Mucosa of descending colon (tissue), 3 donors: ENCODE measurements around the gene TMEM132C. TPM values are rescaled to one million over a fixed set of nuclear protein-coding genes. Genes with fewer than 3 reads are reported as not detected.

Experiments used
- ATAC-seq: fragments of 200-7000 bp; cut with Tn5 transposase; one replicate; pipeline ENCODE4 v1.9.1; 2020; ENCODE audit warnings: mild to moderate bottlenecking, moderate library complexity
- DNase-seq, 3 donors: peaks; one replicate each; pipeline ENCODE4 v3.0.0-alpha.2; 2020
- H3K36me3 ChIP-seq: fragments of 200-600 bp; one replicate; pipeline ENCODE4 v1.8.0; 2021; ENCODE audit warnings: low read depth, mild to moderate bottlenecking
- H3K4me1 ChIP-seq: fragments of 200-600 bp; one replicate; pipeline ENCODE4 v1.8.0; 2021; ENCODE audit warnings: low read depth, mild to moderate bottlenecking
- H3K4me3 ChIP-seq: fragments of 200-600 bp; one replicate; pipeline ENCODE4 v1.8.0; 2021; ENCODE audit warnings: mild to moderate bottlenecking
- H3K9me3 ChIP-seq: fragments of 200-600 bp; one replicate; pipeline ENCODE4 v1.8.0; 2021; ENCODE audit warnings: mild to moderate bottlenecking
- CTCF ChIP-seq: fragments of 200-600 bp; IDR thresholded peaks from one replicate; pipeline ENCODE4 v1.8.0; 2022; ENCODE audit warnings: antibody characterized with exemption, mild to moderate bottlenecking
- intact Hi-C, 2 donors: fragments of 100-400 bp; cut with DNase I in 1 of 2; cut with micrococcal nuclease in 1 of 2; formaldehyde crosslinking; loops; one replicate each; pipeline versions ENCODE4 v1.11.0 to v1.11.1; 2022; cut with DNase I, micrococcal nuclease
- total RNA-seq, 3 donors: library from RNA; stranded (reverse); fragmentation: NEBNext Ultra II Directional in 2 of 3; extraction: Animal tissue kit (Norgen Biotek cat#: 25700) in 2 of 3; gene quantifications; one replicate each; pipeline versions ENCODE4 v1.2.1 to v1.2.4, GENCODE V29; 2021 to 2023
- donor health status: DM: no; HTN: no; CAD: no; lungs with moderate emphysema.
- donor health status: DM: no; HTN: no; CAD: no.
- donor health status: DM: no; HTN: yes; CAD: no.

The TMEM132C gene
- total RNA-seq, 3 donors from 2014 or later, result 0.23 to 2.4 (median 1.2) TPM

DNA sequence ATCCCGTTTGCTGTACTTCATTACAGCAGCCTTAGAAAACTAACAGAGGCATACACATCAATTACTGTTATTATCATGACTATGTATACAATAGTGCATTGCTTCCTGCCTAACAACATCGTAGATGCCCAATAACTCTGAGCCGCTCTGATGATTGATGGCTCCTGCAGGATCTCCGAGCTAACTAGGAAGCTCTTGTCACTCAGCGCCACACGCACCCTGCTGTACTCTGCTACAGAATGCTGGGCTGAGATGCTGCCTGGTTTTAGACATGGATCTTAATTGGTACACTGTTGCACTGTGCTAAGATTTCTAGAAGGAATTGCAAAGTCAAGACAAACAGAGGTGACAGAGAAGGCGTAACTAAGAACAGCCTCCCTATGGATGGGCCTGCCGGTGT, 387.5 kb downstream of the TMEM132C start:
- DNase-seq (no peak), ATAC-seq (no peak)
- H3K36me3 ChIP-seq, result no peaks in the 10 kb centered on the region
- intact Hi-C loops, result no loop called here
- H3K9me3 ChIP-seq, result no peaks in the 10 kb centered on the region
- no peaks in the 10 kb centered on the region for H3K4me1 ChIP-seq
- TF ChIP-seq CTCF, result no peak
- H3K4me3 ChIP-seq, result no peak overlapping the region

DNA sequence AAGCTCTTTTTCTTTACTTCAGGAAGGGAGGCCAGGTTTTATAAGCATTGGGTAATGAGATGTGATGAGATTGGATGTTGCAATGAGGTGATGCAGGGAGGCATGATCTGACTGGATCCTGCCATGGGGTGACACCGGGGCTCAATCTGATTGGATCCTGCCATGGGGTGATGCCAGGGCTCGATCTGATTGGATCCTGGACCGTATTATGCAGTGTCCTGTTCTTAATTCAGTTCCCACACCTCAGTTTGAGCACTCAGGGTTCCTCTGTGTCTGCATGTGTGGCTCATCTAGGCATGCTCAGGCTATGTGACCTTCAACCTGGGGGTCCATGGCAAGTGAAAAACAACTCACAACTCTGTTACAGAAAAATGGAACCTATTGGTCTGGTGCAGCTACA, 390.4 kb downstream of the TMEM132C start:
- H3K9me3 ChIP-seq, result no peaks in the 10 kb centered on the region
- no peaks in the 10 kb centered on the region for H3K36me3 ChIP-seq
- TF ChIP-seq CTCF, result no peak
- DNase-seq, result no peak
- ATAC-seq, result no peak
- no peak overlapping the region for H3K4me3 ChIP-seq
- H3K4me1 ChIP-seq, result no peaks in the 10 kb centered on the region
- intact Hi-C loops, result no loop called here

DNA sequence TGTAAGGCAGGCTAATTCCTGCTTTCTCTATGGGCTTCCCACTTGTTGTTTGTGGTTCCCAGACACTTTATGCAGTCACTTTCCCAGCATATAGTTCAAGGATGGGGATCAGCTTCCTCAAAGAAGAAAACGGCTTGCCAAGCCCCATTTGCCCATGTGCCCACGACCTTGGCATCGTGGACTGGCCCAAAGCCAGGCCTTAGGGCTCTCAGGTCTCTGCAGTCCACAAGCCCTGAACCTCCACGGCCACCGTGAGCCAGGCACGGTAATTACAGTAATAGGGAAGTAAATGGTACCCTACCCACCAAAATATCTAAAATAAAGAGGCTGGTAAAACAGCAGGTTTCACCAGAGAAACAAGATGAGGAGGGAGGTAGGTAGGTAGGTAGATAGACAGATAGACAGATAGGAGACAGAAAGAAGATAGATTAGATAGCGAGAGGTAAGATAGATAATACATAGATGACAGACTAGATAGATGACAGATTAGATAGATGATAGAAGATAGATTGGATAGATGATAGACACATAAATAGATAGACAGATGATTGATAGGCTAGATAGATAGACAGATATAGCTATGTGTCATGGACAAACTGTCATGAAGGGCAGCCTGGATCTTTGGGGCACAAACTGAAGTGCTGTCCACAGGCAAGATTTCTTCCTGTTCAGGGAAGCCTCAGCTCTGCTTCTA, 393.7 kb downstream of the TMEM132C start:
- no peak for DNase-seq
- ATAC-seq, result no peak

DNA sequence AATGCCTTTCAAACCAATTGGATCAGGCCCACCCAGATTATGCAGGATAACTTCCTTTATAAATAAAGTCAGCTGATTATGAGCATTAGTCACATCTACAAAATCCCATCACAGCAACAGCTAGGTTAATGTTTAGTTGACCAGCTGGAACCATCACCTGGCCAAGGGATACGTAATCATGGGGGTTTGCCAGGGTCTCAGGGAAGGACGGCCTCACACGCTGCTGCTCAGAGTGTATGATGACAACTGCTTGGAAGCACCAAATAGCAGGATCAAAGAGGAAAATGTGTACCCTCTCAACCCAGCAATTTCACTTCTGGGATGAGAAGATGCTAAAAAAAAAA, 394.2 kb downstream of the TMEM132C start:
- Histone ChIP-seq H3K36me3 (no peaks in the 10 kb centered on the region), H3K4me1 (no peaks in the 10 kb centered on the region), H3K9me3 (no peaks in the 10 kb centered on the region), H3K4me3 (no peak overlapping the region)
- intact Hi-C loops, result no loop called here
- no peak for TF ChIP-seq CTCF
- DNase-seq (no peak), ATAC-seq (no peak)

More for the DNA sequence above, 393.7 kb downstream of the TMEM132C start:
- no peaks in the 10 kb centered on the region for H3K4me1 ChIP-seq
- H3K9me3 ChIP-seq, result no peaks in the 10 kb centered on the region
- no peak for TF ChIP-seq CTCF
- no peak overlapping the region for H3K4me3 ChIP-seq
- H3K36me3 ChIP-seq, result no peaks in the 10 kb centered on the region
- intact Hi-C loops, result no loop called here

- no peak for DNase-seq
- TF ChIP-seq CTCF, result no peak
- intact Hi-C loops, result no loop called here
- Histone ChIP-seq H3K4me3 (no peak overlapping the region), H3K36me3 (no peaks in the 10 kb centered on the region), H3K4me1 (no peaks in the 10 kb centered on the region), H3K9me3 (no peaks in the 10 kb centered on the region)
- ATAC-seq, result no peak
These were observed 395.1 kb downstream of the TMEM132C start for GRCh38 chr12:128662101-128662500.

- no peaks in the 10 kb centered on the region for H3K36me3 ChIP-seq
- no peak for TF ChIP-seq CTCF
- intact Hi-C loops, result no loop called here
- ATAC-seq, result no peak
- DNase-seq, result no peak
- no peak overlapping the region for H3K4me3 ChIP-seq
- H3K4me1 ChIP-seq, result no peaks in the 10 kb centered on the region
- no peaks in the 10 kb centered on the region for H3K9me3 ChIP-seq
These were observed 397.5 kb downstream of the TMEM132C start for GRCh38 chr12:128664501-128664900.
